Stomach (tissue), 9 donors: ENCODE data around the gene TTF2. TPM values are rescaled to one million over a fixed set of nuclear protein-coding genes. Genes with fewer than 3 reads are reported as not detected.

ENCODE experiments used
- DNase-seq, 2 donors: peaks; one replicate each; pipeline versions ENCODE4 v3.0.0 to v3.0.0-alpha.2; 2013 to 2019
- H3K27ac ChIP-seq, 5 donors: fragments of 200-600 bp in 4 of 5; sonication (generic) in 4 of 5; one replicate each; pipeline ENCODE4 v1.5.1; 2013 to 2019; ENCODE audit warnings: mild to moderate bottlenecking in 1 of 5, moderate library complexity in 1 of 5
- H3K27me3 ChIP-seq, 3 donors: fragments of 200-600 bp; sonication (generic); one replicate each; pipeline ENCODE4 v1.5.1; 2017 to 2019; ENCODE audit warnings: mixed run types in 1 of 3
- H3K36me3 ChIP-seq, 4 donors: fragments of 200-600 bp; sonication (generic); 1 replicate in 3 of 4; 2 replicates in 1 of 4; pipeline ENCODE4 v1.5.1; 2016 to 2019
- H3K4me1 ChIP-seq, 4 donors: fragments of 200-600 bp; sonication (generic); one replicate each; pipeline ENCODE4 v1.5.1; 2016 to 2019
- H3K4me3 ChIP-seq, 4 donors: fragments of 200-600 bp; sonication (generic) in 3 of 4; one replicate each; pipeline ENCODE4 v1.5.1; 2016 to 2019; ENCODE audit warnings: mild to moderate bottlenecking in 1 of 4
- H3K9me3 ChIP-seq, 4 donors: fragments of 200-600 bp; sonication (generic); one replicate each; pipeline ENCODE4 v1.5.1; 2016 to 2019
- CTCF ChIP-seq, 7 experiments: fragments of 450-650 bp in 4 of 7; fragments of 200-600 bp in 3 of 7; sonication (generic) in 3 of 7; IDR thresholded peaks; one replicate each; pipeline ENCODE4 v1.5.1; 2016 to 2019; ENCODE audit warnings: antibody characterized with exemption in 7 of 7, control low read depth in 2 of 7, mild to moderate bottlenecking in 1 of 7
- EP300 ChIP-seq: sonication (generic); formaldehyde crosslinking; IDR thresholded peaks from one replicate; pipeline ENCODE4 v1.6.1; 2017; ENCODE audit warnings: antibody characterized with exemption
- POLR2A ChIP-seq, 4 donors: fragments of 450-650 bp; IDR thresholded peaks; one replicate each; pipeline ENCODE4 v1.6.1; 2016; ENCODE audit warnings: antibody characterized with exemption in 4 of 4, control low read depth in 2 of 4, mild to moderate bottlenecking in 1 of 4, moderate library complexity in 1 of 4
- POLR2AphosphoS5 ChIP-seq, 3 donors: sonication (generic); formaldehyde crosslinking; IDR thresholded peaks; one replicate each; pipeline ENCODE4 v1.6.1; 2016; ENCODE audit warnings: antibody characterized with exemption in 3 of 3
- WGBS, 5 donors: extraction: QIAGEN DNeasy Blood & Tissue Kit in 3 of 5; methylation state at CpG; one replicate each; pipeline versions ENCODE4 v1.1.5 to v1.1.7; 2013 to 2018; 5-methylcytosine and 5-hydroxymethylcytosine counted together
- intact Hi-C: fragments of 100-400 bp; cut with DNase I; formaldehyde crosslinking; loops from one replicate; pipeline ENCODE4 v1.15.1; 2023; ENCODE audit warnings: low total_unique reads
- polyA plus RNA-seq, 3 donors: library from polyadenylated mRNA; stranded (reverse); fragments of 200-250 nt; gene quantifications; one replicate each; pipeline ENCODE4 v1.2.3, GENCODE V29; 2013
- total RNA-seq, 5 donors: library from RNA; depleted of rRNA; stranded (reverse); fragments of >200 nt; gene quantifications; one replicate each; pipeline versions ENCODE4 v1.1.0 to v1.2.3, GENCODE V29; 2014 to 2016
- donor health status: healthy with polysubstance abuse.
- donor health status: Bipolar disorder and iron deficiency.
- donor health status: healthy.

Gene TTF2
- total and polyA plus RNA-seq, 8 donors: 1.7 to 58.7 (median 10.7) TPM

DNA sequence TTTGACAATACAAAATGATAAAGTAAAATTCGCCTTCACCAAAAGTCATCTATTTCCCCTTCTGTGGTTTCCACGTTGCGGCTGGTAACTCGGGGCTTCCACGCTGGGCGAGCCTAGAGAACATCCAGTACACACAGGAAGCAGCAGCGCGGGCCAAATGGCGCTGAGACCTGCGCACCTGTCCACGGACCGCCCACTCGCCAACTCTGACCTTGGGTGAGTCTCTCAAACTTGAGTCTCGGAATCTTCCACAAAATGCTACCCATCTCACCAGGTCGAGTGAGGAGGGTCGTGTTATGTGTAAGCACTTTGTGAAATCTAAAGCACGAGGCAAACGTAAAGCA is 820 bp upstream of the TTF2 start:
- H3K27me3 ChIP-seq: no peaks in the 10 kb centered on the region
- WGBS, 5 donors: 0 to 2% (median 0%) methylated on average over 16 to 18 of the region's 18 CpGs
- intact Hi-C loops: loop anchor here (10.0 kb wide), 1 partner anchor 485 kb away; the partner anchor contains the start of gene CD58
- peaks cover 0 to 31% (median 17%) of the 10 kb centered on the region in 4 donors for H3K4me1 ChIP-seq
- H3K9me3 ChIP-seq: no peaks in the 10 kb centered on the region
- H3K36me3 ChIP-seq: peaks cover 0 to 11% (median 0%) of the 10 kb centered on the region in 4 donors
- peak overlapping the region; percentile 85 to 88 (median 86) for H3K27ac ChIP-seq
- H3K4me3 ChIP-seq: peak overlapping the region; percentile 69 to 84 (median 80)
- TF ChIP-seq POLR2AphosphoS5 (IDR thresholded peaks at IDR 0.05) (peak in 1 of 3 donors; percentile 5), EP300 (no peak)
- DNase-seq: peak; percentile 76 to 85

- DNase-seq: peak in 1 of 2 donors; percentile 82
- no peak for TF ChIP-seq EP300
- intact Hi-C loops: no loop called here
- WGBS, 5 donors: 17 to 31% (median 21%) methylated on average over 30 to 42 of the region's 42 CpGs
- Histone ChIP-seq H3K4me1 (peaks cover 0 to 31% (median 17%) of the 10 kb centered on the region in 4 donors), H3K36me3 (peaks cover 0 to 18% (median 3%) of the 10 kb centered on the region in 4 donors), H3K27ac (peak overlapping the region; percentile 85 to 88 (median 86)), H3K4me3 (peak overlapping the region; percentile 69 to 84 (median 80)), H3K9me3 (no peaks in the 10 kb centered on the region), H3K27me3 (no peaks in the 10 kb centered on the region)
Measured at GRCh38 chr1:117060441-117061317, 553 bp downstream of the TTF2 start.

- no peaks in the 10 kb centered on the region for H3K27me3 ChIP-seq
- H3K36me3 ChIP-seq: peaks cover 0 to 24% (median 3%) of the 10 kb centered on the region in 4 donors
- DNase-seq: no peak
- H3K9me3 ChIP-seq: no peaks in the 10 kb centered on the region
- no peak for TF ChIP-seq POLR2AphosphoS5 (IDR thresholded peaks at IDR 0.05)
- TF ChIP-seq CTCF (IDR thresholded peaks at IDR 0.05): no peak
- TF ChIP-seq POLR2A (IDR thresholded peaks at IDR 0.05): no peak
- no peak for TF ChIP-seq EP300
- intact Hi-C loops: no loop called here
- no peak overlapping the region for H3K4me3 ChIP-seq
- WGBS, 5 donors: 56 to 82% (median 76%) methylated on average over 2 of the region's 2 CpGs
- peaks cover 0 to 31% (median 17%) of the 10 kb centered on the region in 4 donors for H3K4me1 ChIP-seq
- no peak overlapping the region for H3K27ac ChIP-seq
Measured at GRCh38 chr1:117061986-117062415, 1.9 kb downstream of the TTF2 start.

DNA sequence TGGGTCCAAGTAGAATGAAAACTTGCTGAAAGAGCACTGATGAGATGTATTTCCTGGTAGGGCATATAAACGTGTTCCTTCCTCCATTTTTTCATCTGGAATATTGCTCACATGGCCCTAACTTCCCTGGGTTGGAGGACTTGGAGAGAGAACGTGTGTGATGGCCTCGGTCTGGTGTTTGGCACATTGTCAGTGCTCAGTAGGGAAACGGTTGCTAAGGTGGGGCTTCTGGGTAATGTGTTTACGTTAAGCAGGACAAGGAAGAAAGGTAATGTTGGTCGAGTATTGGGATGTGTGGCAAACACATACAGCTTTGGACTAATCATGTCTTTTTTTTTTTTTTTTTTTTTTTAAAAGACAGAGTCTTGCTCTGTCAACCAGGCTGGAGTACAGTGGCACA is 6.2 kb downstream of the TTF2 start:
- H3K9me3 ChIP-seq: no peaks in the 10 kb centered on the region
- TF ChIP-seq CTCF (IDR thresholded peaks at IDR 0.05) (no peak), POLR2AphosphoS5 (IDR thresholded peaks at IDR 0.05) (no peak), EP300 (no peak), POLR2A (IDR thresholded peaks at IDR 0.05) (no peak)
- peaks cover 0 to 24% (median 3%) of the 10 kb centered on the region in 4 donors for H3K36me3 ChIP-seq
- intact Hi-C loops: loop anchor here (5.0 kb wide), 2 partner anchors 61 to 221 kb away; no protein-coding TSS in a partner anchor
- 36 to 59% (median 48%) methylated on average over 6 of the region's 6 CpGs for WGBS, 5 donors
- no peak overlapping the region for H3K27ac ChIP-seq
- H3K27me3 ChIP-seq: no peaks in the 10 kb centered on the region
- DNase-seq: no peak
- peaks cover 0 to 16% (median under 1%) of the 10 kb centered on the region in 4 donors for H3K4me1 ChIP-seq
- no peak overlapping the region for H3K4me3 ChIP-seq

DNA sequence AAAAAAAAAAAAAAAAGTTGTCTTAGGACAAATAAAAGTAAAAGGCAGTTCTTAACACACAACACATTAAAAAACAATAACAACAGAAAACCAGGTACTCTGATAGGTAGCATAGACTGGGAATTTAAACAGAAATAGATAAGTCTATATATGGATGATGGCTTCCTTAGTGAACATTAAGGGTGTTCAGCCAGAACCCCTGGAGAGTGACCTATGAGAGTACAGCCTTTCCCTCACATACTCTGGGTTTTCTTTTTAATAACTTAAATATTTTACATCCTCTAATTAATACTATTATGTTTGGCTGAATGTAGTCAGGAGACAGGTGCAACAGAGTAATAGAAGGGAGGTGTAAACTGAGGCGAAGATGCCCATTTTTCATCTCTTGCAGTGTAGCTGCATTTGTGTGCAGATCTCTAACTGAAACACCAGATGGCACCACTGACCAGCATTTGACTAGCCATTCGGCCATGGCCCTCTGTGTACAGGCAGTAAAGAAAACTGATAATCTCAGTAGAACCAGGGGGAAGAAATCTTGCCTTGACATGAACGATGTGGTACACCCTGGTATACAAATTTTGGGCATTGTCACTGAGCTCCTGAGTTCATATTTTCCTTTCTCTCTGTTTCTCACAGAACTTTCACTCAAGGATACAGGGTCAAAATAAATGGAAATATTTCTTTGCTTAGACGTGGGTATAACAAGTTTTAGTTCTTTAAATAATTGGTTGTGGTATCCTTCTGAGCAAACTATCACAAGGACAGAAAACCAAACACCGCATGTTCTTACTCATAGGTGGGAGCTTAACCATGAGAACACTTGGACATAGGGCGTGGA is 7.6 kb downstream of the TTF2 start:
- H3K27ac ChIP-seq: no peak overlapping the region
- intact Hi-C loops: loop anchor here (5.0 kb wide), 2 partner anchors 60 to 220 kb away; no protein-coding TSS in a partner anchor
- H3K4me1 ChIP-seq: peaks cover 0 to 4% (median 0%) of the 10 kb centered on the region in 4 donors
- no peak overlapping the region for H3K4me3 ChIP-seq
- TF ChIP-seq POLR2AphosphoS5 (IDR thresholded peaks at IDR 0.05) (peak in 1 of 3 donors; percentile 48), CTCF (IDR thresholded peaks at IDR 0.05) (peak in 5 of 7 experiments; percentile 60 to 80 (median 70)), POLR2A (IDR thresholded peaks at IDR 0.05) (no peak), EP300 (no peak)
- no peaks in the 10 kb centered on the region for H3K27me3 ChIP-seq
- DNase-seq: peak; percentile 65 to 85
- WGBS, 5 donors: 49 to 61% (median 52%) methylated on average over 6 of the region's 6 CpGs
- H3K36me3 ChIP-seq: peaks cover 0 to 20% (median 3%) of the 10 kb centered on the region in 4 donors
- no peaks in the 10 kb centered on the region for H3K9me3 ChIP-seq
